GM21528 (cell line): Measurements from ENCODE around the gene ATXN1.
"Not testable (repeated sequence)": the region's sequence is repeated elsewhere in the genome, so short reads cannot be mapped to it uniquely, and the experiment has no call there.

Experiments
- ATAC-seq: cut with Tn5 transposase; IDR thresholded peaks from one replicate; pipeline ENCODE4 v1.9.1; 2021; ENCODE audit warnings: mild to moderate bottlenecking, moderate library complexity; ENCODE audit not compliant: unreplicated experiment, low FRiP score

The ATXN1 gene

DNA sequence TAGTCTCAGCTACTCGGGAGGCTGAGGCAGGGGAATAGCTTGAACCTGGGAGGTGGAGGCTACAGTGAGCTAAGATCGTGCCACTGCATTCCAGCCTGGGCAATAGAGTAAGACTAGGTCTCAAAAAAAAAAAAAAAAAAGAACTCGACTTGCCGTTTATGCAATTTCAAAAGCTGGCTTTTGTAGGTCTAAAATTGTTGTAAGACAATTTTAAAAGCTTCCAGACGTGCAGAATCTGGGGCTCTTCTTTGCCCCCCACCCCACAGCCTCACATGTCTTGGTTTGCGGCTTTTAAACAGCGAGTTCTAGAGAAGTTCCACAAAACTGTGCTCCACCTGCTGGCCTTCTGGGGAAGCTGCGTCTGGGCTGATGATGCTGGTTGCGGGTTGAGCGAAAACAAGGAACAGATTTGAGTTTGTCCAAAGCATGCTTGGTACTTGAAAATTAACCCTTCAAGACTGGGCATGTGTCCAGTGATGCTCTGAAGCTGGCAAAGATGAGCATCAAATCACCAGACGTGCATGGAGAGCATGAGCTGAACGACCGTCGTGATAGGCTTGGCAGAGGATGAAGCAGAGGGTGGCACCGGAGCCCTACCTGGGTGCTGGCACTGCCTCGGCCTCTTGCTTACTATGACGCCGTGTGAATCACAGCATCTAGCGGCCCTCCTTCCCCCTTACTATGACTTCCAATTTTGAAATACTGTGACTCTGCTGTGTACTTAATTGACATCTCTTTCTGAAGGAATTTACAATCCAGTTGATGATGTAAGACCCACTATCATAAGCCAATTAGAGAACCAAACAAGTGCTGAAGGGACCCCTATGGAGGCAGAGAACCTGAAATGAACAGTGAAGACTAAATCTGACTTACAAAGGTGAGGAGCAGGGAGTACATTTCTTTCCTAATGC, 351.5 kb downstream of the ATXN1 start:
- ATAC-seq: no peak

DNA sequence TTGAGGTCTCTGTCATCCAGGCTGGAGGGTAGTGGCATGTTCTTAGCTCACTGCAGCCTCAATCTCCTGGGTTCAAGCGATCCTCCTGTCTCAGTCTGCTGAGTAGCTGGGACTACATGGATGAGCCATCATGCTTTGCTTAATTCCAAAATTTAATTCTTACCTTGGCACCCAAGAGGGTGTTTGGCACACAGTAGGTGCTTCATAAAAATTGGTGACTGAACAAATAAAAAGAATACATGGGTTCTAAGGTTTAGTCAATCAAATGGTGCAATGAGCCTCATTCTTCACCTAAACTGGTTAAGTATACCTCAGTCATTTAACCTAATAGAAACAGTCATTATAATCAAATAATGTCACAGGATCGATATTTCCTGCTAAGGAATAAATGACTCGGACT, 352.5 kb downstream of the ATXN1 start:
- no peak for ATAC-seq

DNA sequence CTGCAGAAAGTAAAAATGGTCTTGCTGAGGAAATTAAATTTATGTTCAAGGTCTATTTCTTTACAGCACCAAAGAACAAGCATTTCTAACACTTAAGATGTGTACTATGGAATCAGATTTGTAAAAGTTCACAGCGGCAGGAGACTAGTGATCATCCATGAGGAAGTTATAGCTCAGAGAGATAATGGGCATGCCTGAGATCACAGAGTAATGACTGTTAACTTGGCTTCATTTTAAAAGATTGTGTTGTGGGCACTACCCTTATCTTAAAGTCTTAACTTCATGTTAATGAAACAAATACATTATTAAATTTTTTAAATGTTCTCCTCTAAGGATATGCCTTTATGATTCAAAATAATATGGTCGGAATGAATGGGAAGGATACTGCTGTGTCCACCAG, 354.3 kb downstream of the ATXN1 start:
- ATAC-seq: no peak

DNA sequence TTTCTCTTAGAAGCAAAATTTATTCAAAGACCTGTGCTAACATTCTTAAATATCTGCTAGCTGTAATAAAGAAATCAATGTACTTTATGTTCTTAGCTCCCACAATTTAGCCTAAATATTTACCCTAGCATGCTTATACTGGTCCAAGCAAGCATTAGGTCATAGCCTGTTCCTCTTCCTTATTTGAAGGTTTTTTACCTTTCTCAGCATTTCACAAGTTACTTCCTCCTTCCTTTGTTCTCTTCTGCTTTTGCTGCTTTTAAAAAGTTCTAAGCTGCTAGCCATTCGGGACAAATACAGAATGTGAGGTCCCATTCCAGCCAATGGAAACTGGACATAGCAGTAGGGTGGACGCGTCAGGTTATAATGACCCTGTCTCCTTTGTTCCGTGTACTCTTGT, 354.7 kb downstream of the ATXN1 start:
- ATAC-seq: not testable (repeated sequence)

DNA sequence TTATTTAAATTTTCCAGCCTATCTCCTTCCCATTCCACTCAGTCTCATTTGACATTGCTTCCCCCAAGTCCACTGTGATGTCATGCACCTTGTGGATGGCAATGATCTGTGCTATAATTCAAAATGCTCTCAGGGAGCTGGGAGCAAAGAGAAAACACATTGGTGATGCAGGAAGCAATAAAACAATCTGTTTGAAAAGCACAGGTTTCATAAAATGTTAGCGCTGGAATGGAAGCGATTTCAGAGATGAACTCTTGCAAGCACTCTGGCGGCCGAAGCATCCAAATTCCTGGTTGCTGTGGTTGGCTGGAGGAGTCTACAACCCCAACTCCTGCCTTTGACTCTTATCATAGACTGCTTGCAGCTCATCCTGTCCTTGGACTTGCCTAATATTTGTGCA, 355.9 kb downstream of the ATXN1 start:
- ATAC-seq: no peak

DNA sequence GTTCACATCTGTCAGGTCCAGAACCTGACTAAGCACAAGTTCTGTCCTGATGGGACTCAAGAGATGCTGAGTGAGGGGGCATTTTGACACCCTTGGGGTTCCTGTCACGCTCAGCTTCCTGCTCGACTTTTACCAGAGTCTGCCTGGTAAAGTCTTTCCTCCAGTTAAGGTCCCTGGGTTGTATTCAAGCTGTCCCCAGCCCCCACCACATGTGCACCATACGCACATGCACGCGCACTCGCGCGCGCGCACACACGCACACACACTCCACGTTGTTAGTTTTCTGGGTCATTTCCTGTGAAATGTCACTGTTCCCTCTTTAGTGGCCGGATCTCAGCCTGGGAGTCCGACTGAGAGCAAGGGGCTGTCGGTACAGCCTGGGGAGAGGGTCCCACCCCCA, 356.8 kb downstream of the ATXN1 start:
- no peak for ATAC-seq

DNA sequence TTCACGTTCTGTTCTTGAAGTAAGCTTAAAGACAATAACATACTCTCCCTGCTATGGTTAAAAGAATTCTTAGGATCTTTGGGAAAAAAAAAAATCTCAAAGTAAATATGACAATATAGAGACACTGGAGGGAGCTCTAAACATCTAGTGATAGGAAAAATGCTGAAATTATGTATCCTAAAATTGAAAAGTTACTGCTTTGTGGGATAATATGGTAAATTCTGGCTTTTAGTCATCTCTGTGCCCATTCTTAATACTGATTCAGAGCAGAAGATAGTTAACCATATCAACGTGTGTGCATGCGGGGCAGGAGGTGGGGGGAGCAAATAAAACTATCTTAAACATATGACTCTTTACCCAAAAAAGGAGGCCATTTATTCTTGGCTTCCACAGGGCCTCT, 357.4 kb downstream of the ATXN1 start:
- ATAC-seq: no peak

DNA sequence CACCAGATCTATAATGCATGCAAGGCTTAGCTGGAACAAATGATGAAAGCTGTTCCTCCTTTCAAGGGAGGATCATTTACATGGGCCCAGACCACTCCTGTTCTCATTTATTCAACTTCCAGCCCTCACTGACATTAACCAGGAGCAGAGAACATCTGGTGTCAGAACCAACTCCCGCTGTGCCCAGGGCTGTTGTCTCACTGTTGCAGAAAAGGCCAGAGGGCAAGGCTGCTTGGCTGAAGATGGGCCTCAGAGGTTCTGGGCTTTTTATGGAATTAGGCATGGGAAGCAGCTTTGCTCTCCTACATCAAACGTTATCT, 358.7 kb downstream of the ATXN1 start:
- ATAC-seq: no peak

DNA sequence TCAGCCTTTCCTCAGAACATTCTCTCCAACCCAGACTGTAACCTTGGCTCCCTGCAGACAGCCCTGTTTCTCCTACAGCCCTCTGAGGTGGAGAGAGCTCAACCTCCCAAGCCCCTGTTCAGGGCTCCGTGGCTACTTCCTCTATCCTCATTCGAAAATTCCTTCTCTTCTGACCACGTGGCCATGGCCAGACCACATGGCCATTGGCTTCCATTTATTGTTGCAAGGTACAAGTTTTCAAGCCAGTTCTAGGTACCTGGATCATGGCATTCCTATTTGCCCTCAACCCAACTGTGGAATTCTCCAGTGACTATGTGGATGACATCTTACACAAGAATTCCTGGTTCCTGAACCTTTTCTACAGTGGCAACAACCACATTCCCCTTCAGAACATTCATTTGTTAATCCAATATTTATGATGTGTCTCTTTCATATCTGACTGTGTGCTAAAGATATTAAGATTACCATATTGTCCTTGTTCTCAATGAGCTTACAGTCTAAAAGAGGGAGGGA, 361.0 kb downstream of the ATXN1 start:
- no peak for ATAC-seq

DNA sequence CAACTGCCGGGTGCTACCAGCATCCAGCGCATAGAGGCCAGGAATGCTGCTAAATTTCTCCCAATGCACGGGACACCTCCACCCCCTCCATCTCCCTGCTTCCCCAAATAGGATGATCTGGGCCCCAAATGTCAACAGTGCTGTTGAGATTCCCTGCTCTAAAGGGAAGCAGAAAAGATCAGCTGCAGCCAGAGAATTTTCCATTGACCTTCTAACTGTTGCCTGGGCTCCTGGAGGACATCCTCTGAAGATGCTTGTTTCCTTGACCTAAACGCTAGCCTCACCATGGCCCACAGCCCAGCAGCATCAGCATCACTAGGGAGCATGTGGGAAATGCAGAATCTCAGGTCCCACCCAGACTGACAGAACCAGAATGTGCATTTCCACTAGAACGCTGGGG, 361.6 kb downstream of the ATXN1 start:
- no peak for ATAC-seq

DNA sequence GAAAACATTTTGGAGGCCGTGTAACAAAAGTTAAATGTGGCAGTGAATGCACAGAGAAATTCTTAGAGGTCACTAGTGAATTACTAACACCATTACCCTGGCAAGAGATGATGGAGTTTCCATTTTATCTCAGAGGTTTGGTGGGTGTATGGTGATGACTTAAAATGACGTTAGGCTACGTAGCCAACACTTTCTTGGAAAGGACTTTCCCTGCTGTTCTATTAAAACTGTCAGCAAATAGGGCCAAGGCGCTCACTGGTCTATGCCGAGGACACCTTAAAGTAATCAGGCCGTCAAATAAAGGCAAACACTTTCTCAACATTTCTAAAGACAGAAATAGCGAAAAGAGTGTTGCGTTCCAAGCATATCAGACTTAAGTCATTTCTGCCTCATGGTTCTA, 362.1 kb downstream of the ATXN1 start:
- ATAC-seq: no peak

DNA sequence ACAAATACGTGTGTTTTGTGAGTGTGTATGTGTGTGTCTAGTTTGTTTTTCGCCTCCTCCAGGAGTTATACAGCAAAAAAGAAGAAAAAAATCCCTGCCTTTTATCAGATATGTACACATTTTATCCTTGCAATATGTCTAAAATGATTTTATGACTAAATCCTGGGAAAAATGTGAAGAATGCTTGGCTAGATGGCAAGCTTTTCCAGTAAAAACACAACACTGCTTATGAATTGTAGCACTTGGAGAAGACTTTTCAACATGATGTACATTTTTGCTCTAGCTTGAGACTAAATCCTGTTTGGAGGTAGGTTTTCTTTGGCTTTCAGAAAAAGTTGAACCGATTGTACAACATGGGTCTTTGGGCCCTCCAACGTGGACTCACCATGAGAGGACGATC, 362.7 kb downstream of the ATXN1 start:
- no peak for ATAC-seq

DNA sequence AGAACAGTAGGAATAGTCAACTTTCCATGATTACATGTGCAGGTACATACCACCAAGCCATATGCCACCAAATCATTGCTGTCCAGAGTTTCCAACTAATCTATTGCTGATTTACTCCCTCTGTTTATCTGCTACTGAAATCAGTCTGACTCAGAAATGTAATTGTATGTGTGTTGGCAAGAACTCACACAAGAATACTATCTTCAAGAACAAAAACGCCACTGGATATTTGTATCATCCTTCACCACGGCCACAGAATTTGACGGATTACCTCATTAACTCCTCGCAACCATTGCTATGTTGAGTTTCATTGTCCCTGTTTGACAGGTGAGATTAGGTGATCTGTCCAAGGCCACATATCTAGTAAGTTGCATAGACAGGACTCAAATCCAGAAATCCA, 363.6 kb downstream of the ATXN1 start:
- no peak for ATAC-seq

DNA sequence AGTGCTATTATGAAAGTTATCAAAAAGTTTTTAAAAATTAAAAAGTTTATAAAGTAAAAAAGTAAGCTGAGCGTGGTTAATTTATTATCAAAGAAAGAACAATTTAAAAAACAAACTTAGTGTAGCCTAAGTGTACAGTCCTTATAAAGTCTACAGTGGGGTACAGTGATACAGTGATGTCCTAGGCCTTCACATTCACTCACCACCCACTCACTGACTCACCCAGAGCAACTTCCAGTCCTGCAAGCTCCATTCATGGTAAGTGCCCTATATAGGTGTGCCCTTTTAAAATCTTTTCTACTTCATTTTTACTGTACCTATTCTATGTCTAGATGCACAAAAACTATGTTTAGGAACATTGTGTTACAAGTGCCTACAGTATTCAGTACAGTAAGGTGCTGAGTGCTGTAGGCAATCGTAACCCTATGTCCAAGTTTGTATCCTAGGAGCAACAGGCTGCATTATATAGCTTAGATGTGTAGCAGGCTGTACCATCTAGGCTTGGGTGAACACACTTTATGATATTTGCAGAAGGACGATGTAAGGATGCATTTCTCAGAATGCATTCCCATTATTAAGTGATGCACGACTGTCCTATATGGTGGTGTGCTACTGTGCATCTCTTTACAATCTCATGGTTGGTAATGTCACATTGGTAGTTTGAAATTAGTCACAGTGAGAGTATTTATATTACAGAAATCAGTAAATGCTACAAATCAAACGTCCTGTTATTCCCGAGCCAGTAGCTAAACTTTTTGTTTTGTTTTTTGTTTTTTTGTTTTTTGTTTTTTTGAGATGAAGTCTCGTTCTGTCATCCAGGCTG, 364.6 kb downstream of the ATXN1 start:
- no peak for ATAC-seq

DNA sequence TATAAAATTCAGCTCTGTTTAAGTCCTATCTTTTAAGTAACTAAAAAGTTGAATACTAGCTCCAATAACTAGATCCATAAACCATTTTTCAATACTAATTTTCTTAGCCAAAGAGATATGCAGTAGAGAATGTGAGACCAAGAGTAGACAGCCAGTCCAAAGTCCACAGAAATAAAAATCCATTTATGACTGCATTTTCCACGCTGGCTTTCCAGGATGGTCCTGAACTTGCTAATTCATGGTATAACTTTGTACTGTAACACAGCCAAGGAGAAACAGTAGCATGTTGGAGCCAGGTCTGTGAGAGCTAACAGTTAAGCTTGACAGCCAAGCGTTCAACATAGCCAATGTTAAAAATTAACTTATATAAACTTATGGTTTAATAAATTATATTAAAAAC, 366.6 kb downstream of the ATXN1 start:
- ATAC-seq: no peak

DNA sequence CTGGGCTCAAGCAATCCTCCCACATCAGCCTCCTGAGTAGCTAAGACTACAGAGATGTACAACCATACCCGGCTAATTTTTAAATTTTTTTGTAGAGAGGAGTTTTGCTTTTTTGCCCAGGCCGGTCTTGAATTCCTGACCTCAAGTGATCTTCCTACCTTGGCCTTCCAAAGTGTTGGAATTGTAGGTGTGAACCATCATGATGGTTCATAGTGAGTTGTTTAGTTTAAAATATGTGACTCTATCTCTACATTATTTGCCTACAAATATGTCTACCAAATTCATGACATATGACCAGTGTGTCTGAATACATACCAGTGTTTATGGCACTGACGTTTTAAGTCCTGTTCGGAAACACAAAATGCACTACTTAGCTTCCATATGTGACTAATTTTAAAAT, 367.9 kb downstream of the ATXN1 start:
- no peak for ATAC-seq

DNA sequence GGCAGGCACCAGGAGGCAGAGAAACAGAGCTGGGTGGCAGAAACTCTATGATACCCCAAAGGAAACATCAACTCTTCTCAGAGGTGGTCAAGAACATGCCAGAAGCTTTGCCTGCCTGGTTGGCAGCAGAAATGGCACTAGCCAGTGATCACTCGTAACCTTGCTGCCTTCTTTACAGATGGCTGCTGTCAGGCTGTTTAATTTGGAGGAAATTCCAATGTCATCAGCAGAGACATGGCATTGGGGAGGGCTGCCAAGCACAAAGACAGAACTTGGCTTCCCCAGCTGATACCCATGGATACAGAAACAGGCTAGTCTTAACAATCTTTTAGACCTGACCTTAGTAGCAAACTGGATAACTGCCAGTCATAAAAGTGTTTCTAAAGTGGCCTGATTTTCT, 369.2 kb downstream of the ATXN1 start:
- ATAC-seq: no peak

DNA sequence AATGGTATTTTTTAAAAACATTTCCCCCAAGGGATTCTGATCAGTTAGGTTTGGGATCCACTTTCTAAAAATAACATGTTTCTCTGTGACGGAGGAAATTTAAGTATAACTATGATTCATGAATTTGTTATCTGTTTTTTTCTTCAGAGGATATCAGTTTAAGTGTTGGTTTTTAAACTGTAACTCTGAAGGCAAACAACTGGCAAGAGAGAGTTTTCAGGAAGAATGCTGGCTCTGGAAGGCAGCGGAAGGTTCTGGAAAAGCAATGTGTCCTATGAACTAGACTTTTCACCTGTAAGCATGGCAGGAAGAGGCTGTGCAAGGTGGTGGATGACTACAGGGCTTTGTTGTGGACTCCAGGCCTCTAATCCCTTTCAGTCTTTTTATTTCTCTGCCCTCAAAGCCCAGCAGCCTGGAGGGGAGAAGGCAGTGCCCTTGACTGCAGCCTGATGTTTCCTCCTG, 369.8 kb downstream of the ATXN1 start:
- ATAC-seq: no peak

DNA sequence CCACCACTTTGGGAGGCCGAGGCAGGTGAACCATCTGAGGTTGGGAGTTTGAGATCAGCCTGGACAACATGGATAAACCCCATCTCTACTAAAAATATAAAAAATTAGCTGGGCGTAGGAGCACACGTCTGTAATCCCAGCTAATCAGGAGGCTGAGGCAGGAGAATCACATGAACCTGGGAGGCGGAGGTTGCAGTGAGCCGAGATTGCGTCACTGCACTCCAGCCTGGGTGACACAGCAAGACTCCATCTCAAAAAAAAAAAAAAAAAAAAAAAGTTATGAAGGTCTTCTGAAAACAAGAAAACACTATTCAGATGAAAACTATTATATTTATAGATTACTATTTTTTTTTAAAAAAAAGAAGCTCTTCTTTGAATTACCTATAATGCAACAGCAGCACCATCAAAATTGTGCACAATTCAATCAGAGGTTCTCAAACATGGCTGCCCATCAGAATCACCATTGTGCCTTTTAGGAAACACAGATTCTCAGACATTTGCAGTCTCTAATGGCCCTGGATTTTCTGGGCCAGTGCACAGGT, 370.3 kb downstream of the ATXN1 start:
- ATAC-seq: not testable (repeated sequence)

DNA sequence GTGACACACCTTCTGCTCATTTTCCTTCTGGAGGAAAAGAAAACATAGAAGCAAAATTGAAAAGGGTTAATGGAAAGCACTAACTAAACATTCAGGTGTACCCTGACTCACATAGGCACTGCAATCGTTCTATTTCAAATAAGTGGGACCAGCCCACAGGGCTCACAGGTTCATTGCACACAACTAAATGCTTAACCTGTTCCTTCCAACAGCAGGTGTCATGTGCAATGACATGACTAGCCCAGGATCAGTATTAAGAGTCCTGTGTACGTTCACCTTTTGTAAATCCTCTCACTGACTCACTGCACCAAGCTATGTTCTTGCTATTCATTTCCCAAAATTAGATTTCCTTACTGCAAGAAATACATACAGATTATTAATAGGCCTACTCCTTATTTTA, 371.6 kb downstream of the ATXN1 start:
- no peak for ATAC-seq

DNA sequence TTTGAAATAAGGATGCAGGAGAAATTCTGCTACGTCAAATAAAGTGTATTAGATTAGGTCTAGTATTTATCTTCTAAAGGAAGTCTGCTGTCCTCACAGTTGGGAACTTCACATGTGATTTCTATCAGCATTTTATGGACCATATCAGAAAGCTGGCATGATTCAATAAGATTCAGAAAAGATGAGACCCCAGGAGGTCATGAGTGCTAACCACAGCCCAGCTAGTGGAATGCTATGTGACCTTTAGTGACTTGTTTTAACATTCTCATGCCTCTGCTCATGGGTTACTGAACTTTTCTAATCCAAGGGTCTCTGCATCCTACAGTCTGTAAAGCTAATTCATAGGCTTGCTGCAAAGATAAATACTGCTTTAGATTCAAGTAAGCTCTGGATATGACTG, 372.8 kb downstream of the ATXN1 start:
- no peak for ATAC-seq
